ENCODE data around the gene ABCA1.

ABCA1 gene

GRCh38 chr9:104802110-104802509 is 125.8 kb downstream of the ABCA1 start:
- no peak for DNase-seq (ENCODE audit: extremely low spot score)
- POLR2A ChIA-PET = no interaction called here
- no peak for TF ChIP-seq CTCF (IDR thresholded peaks at IDR 0.05; ENCODE audit: control extremely low read depth, extremely low read depth, low read depth, missing control alignments)
- CTCF ChIA-PET = interaction anchor here (1.5 kb wide), 1 partner anchor 11 kb away, joined by 4 read pairs; no protein-coding TSS in a partner anchor

- CTCF ChIA-PET = interaction anchor here (0.9 to 1.5 kb wide), 2 partner anchors 8 to 13 kb away, joined by 3 to 4 read pairs; no protein-coding TSS in a partner anchor
- no peak for TF ChIP-seq CTCF (IDR thresholded peaks at IDR 0.05; ENCODE audit: control extremely low read depth, extremely low read depth, low read depth, missing control alignments)
- POLR2A ChIA-PET = no interaction called here
- no peak for DNase-seq (ENCODE audit: extremely low spot score)
Observed at GRCh38 chr9:104800068-104800785, 127.7 kb downstream of the ABCA1 start.

GRCh38 chr9:104798209-104798995 is 129.6 kb downstream of the ABCA1 start:
- DNase-seq (ENCODE audit: extremely low spot score) = no peak
- no peak for TF ChIP-seq CTCF (IDR thresholded peaks at IDR 0.05; ENCODE audit: control extremely low read depth, extremely low read depth, low read depth, missing control alignments)
- CTCF ChIA-PET = interaction anchor here (1.2 kb wide), 2 partner anchors 10 to 15 kb away, joined by 3 to 4 read pairs; no protein-coding TSS in a partner anchor
- POLR2A ChIA-PET = no interaction called here

- ChIA-PET CTCF (no interaction called here), POLR2A (no interaction called here)
- TF ChIP-seq CTCF (IDR thresholded peaks at IDR 0.05; ENCODE audit: control extremely low read depth, extremely low read depth, low read depth, missing control alignments) = no peak
- no peak for DNase-seq (ENCODE audit: extremely low spot score)
Observed at GRCh38 chr9:104795857-104796256, 132.1 kb downstream of the ABCA1 start.

GRCh38 chr9:104795082-104795481 is 132.9 kb downstream of the ABCA1 start:
- DNase-seq (ENCODE audit: extremely low spot score) = no peak
- ChIA-PET CTCF (no interaction called here), POLR2A (no interaction called here)
- TF ChIP-seq CTCF (IDR thresholded peaks at IDR 0.05; ENCODE audit: control extremely low read depth, extremely low read depth, low read depth, missing control alignments) = no peak

- no peak for DNase-seq (ENCODE audit: extremely low spot score)
- ChIA-PET POLR2A (no interaction called here), CTCF (no interaction called here)
- TF ChIP-seq CTCF (IDR thresholded peaks at IDR 0.05; ENCODE audit: control extremely low read depth, extremely low read depth, low read depth, missing control alignments) = no peak
Observed at GRCh38 chr9:104794070-104794469, 133.9 kb downstream of the ABCA1 start.
